Measurements from ENCODE around the gene MCU.

GRCh38 chr10:72733989-72734388 is 42.0 kb downstream of the MCU start:
- TF ChIP-seq CTCF (conservative IDR thresholded peaks at IDR 0.05 in 1 of 2, IDR thresholded peaks at IDR 0.05 in 1 of 2; ENCODE audit: low read depth in 1 of 2, low read length in 2 of 2), result no peak
- TF ChIP-seq EZH2 (IDR thresholded peaks at IDR 0.05; ENCODE audit: low read length, missing control alignments), result no peak

Measured in fibroblast of lung (primary cell).